ENCODE measurements around the gene RND3. TPM values are rescaled to one million over a fixed set of nuclear protein-coding genes. Genes with fewer than 3 reads are reported as not detected.

Gene RND3
- total RNA-seq, 2 donors from 2014 or later: 27.9 to 119 TPM

DNA sequence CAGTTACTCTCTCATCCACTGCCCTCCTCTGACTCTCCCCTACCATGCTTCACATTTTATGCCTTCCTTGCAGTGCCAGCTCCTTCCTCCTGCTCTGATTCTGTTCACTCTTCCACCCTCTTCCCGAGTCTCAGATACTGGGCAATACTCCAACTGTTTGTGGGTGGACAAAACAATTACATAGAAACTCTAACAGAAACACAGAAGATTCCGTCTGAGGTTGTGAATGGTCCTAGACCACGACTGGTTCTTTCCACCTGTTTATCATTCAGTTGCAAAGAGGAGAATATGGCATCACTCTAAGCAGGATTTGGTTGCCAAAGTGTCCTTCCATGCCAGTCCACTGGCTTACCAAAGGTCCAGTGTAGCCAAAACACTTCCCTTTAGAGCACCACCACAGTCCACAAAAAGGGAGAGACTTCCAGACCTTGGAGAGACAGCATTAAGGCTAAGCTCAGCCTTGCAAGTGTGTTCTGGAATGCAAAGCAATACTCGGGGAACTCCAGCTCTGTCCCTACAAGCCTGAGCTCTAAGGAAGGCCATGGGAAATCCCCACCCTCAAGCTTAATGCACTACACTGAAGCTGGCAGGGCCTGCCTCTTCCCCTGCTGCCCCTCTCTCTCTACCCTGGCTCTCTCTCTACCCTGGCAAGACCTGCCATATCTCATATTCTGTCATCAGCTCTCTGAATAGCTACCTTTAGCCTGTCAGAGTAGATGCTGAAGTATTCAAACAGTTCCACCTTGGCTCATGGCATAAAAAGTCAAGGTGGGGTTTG, 33.6 kb upstream of the RND3 start:
- Histone ChIP-seq H3K36me3 (no peaks in the 10 kb centered on the region), H3K27me3 (replicated peaks; ENCODE audit: insufficient read depth) (no peaks in the 10 kb centered on the region), H3K4me1 (ENCODE audit: control insufficient read depth in 1 of 2, low read depth in 2 of 2) (no peaks in the 10 kb centered on the region), H3K27ac (no peak overlapping the region), H3K4me3 (no peak overlapping the region), H3K9me3 (no peaks in the 10 kb centered on the region)
- TF ChIP-seq, protein P1, sequence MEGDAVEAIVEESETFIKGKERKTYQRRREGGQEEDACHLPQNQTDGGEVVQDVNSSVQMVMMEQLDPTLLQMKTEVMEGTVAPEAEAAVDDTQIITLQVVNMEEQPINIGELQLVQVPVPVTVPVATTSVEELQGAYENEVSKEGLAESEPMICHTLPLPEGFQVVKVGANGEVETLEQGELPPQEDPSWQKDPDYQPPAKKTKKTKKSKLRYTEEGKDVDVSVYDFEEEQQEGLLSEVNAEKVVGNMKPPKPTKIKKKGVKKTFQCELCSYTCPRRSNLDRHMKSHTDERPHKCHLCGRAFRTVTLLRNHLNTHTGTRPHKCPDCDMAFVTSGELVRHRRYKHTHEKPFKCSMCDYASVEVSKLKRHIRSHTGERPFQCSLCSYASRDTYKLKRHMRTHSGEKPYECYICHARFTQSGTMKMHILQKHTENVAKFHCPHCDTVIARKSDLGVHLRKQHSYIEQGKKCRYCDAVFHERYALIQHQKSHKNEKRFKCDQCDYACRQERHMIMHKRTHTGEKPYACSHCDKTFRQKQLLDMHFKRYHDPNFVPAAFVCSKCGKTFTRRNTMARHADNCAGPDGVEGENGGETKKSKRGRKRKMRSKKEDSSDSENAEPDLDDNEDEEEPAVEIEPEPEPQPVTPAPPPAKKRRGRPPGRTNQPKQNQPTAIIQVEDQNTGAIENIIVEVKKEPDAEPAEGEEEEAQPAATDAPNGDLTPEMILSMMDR (IDR thresholded peaks at IDR 0.05): no peak
- ATAC-seq (ENCODE audit: insufficient number of reproducible peaks, low FRiP score, low read depth) (no peak), DNase-seq (ENCODE audit: low spot score) (no peak)

DNA sequence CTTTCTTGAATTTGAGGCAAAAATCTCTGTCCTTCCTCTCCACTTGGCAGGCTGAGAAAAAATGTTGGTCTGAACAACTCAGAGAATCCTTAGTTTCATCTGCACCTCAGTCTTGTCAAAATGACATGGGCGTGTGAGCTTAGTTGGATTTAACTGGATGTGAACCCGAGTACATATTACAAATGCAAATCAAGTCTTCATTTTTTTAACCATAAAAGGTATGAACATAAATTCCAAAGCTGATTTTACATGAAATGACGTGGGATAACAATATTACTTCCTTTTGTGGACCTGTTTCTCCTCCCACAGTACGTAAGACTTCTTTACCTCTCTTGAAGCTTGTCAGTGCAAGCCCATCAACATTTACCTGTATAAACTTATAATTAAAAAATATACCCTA, 32.6 kb upstream of the RND3 start:
- no peak for ATAC-seq (ENCODE audit: insufficient number of reproducible peaks, low FRiP score, low read depth)
- no peak for DNase-seq (ENCODE audit: low spot score)
- no peak overlapping the region for H3K4me3 ChIP-seq
- H3K4me1 ChIP-seq (ENCODE audit: control insufficient read depth in 1 of 2, low read depth in 2 of 2): no peaks in the 10 kb centered on the region
- TF ChIP-seq, protein P1 (IDR thresholded peaks at IDR 0.05): no peak
- no peak overlapping the region for H3K27ac ChIP-seq
- H3K36me3 ChIP-seq: no peaks in the 10 kb centered on the region
- no peaks in the 10 kb centered on the region for H3K9me3 ChIP-seq
- no peaks in the 10 kb centered on the region for H3K27me3 ChIP-seq (replicated peaks; ENCODE audit: insufficient read depth)

DNA sequence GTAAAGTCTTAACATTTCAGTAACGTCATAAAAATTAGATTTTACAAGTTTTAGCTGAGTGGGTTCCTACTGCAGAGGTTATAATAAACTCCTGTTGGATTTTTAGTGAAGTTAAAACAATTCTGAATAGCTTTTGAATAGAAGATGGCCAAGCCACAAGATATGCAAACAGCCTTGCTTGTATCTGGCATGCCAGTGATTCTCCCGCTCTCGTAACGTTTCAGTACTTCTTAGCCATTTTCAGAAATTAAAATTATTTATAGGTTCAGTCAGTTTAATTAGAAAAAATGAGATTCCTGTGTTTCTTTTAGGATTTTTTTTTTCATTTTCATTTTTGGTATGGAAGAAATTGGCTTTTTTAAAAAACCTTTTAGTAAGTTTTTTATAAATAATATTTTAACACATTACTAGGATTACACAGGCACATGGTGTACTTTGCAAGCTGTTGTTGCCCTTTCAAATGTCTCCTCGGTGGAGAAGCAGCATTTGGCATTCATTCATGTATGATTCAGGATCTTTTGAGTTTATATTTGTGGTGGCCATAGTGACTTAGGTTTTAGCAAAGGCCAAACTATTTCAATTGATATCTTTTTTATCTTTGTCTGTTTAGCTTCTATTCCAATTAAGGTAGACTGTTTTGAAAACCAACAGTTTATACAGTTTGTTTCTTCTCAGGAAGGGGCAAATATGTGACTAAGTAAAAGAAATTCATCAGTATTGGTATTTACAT, 30.6 kb upstream of the RND3 start:
- no peaks in the 10 kb centered on the region for H3K9me3 ChIP-seq
- no peak overlapping the region for H3K4me3 ChIP-seq
- no peaks in the 10 kb centered on the region for H3K27me3 ChIP-seq (replicated peaks; ENCODE audit: insufficient read depth)
- TF ChIP-seq, protein P1 (IDR thresholded peaks at IDR 0.05): no peak
- ATAC-seq (ENCODE audit: insufficient number of reproducible peaks, low FRiP score, low read depth): no peak
- H3K4me1 ChIP-seq (ENCODE audit: control insufficient read depth in 1 of 2, low read depth in 2 of 2): no peaks in the 10 kb centered on the region
- no peaks in the 10 kb centered on the region for H3K36me3 ChIP-seq
- H3K27ac ChIP-seq: no peak overlapping the region
- DNase-seq (ENCODE audit: low spot score): no peak

DNA sequence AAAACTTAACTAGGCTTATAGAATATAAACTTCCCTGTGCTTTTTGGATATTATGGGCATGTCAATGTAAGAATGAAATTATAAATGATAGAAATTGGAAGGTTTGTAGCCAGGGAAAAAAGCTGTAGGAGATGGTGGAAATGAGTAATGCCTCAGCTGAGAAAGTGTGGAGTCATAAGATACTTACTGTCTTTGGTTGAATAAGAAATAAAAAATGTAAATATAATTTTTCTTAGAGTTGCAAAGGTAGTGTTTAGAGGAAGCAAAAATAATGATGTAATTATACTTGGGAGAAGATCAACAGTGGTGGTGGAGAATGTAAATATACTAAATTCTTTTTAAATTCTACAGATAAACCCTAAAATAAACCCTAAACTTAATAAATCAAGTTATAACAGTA, 26.2 kb upstream of the RND3 start:
- Histone ChIP-seq H3K36me3 (no peaks in the 10 kb centered on the region), H3K27ac (no peak overlapping the region), H3K4me1 (ENCODE audit: control insufficient read depth in 1 of 2, low read depth in 2 of 2) (no peaks in the 10 kb centered on the region), H3K27me3 (replicated peaks; ENCODE audit: insufficient read depth) (no peaks in the 10 kb centered on the region), H3K4me3 (no peak overlapping the region), H3K9me3 (no peaks in the 10 kb centered on the region)
- TF ChIP-seq, protein P1 (IDR thresholded peaks at IDR 0.05): no peak
- no peak for ATAC-seq (ENCODE audit: insufficient number of reproducible peaks, low FRiP score, low read depth)
- DNase-seq (ENCODE audit: low spot score): no peak

DNA sequence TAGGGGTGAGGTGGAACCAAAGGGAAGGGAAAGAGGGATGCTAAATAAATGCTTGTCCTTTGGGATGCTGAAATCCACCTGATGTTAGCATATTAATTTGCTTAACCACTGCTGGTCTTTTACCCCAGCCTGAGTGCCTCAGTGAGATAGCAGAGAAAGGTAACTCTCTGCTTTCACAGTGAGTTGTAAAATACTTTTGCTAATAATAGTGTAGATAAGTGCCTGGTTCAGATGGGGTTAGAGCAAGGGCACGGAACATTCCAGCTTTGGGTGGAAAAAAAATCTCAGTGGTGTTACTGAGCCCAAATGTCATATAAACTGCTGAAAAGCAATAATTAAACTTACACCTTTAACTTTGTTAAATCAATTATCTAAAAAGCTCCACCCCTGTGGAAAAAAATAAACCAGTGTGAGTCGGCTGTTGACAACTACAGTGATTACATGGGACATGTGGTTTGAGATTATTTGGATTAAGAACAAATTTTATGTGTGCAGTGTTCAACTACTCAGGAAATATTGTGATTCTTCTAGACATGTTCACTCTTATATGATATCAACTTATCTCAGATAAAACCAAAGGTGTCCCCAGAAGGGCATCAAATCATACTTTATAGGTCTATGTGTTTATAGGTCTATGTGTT, 21.1 kb upstream of the RND3 start:
- Histone ChIP-seq H3K4me1 (ENCODE audit: control insufficient read depth in 1 of 2, low read depth in 2 of 2) (no peaks in the 10 kb centered on the region), H3K27ac (no peak overlapping the region), H3K36me3 (no peaks in the 10 kb centered on the region), H3K27me3 (replicated peaks; ENCODE audit: insufficient read depth) (no peaks in the 10 kb centered on the region), H3K9me3 (no peaks in the 10 kb centered on the region), H3K4me3 (no peak overlapping the region)
- no peak for DNase-seq (ENCODE audit: low spot score)
- no peak for ATAC-seq (ENCODE audit: insufficient number of reproducible peaks, low FRiP score, low read depth)
- TF ChIP-seq, protein P1 (IDR thresholded peaks at IDR 0.05): no peak
